ENCODE results near the gene PLD4.

DNA sequence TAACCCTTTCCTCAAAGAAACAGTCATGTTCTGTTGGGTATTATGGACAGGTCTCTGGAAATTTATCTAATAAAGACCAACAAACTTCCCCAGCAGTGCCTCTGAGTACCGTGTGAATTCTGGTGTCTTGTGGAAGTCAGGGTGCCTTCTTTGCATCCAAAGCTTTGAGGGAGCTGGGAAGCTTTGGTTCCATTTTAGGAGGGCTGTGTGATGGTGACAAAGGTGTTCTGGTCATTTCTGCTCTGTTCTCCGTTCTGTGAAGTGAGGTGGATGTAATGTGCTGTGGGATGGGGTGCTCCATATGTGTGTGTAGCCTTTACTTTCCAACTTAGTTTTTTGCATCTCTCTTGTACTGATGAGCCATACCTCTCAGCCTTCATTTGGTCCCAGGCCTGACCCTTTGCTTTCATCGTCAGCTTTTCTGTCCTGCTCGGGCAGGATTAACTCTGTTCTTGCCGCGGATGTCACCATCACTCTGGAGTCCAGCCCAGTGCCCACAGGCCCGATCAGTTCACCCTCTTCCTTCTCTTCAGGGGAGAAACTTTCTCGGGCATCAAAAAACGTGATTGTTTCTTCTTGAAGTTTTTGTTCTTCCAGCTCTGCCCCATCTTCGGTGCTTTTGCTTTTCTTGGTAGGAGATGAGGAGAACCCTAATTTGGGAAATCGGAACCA is 13.2 kb downstream of the PLD4 start:
- no peak for TF ChIP-seq POLR2A (IDR thresholded peaks at IDR 0.05)
- TF ChIP-seq, protein P1, sequence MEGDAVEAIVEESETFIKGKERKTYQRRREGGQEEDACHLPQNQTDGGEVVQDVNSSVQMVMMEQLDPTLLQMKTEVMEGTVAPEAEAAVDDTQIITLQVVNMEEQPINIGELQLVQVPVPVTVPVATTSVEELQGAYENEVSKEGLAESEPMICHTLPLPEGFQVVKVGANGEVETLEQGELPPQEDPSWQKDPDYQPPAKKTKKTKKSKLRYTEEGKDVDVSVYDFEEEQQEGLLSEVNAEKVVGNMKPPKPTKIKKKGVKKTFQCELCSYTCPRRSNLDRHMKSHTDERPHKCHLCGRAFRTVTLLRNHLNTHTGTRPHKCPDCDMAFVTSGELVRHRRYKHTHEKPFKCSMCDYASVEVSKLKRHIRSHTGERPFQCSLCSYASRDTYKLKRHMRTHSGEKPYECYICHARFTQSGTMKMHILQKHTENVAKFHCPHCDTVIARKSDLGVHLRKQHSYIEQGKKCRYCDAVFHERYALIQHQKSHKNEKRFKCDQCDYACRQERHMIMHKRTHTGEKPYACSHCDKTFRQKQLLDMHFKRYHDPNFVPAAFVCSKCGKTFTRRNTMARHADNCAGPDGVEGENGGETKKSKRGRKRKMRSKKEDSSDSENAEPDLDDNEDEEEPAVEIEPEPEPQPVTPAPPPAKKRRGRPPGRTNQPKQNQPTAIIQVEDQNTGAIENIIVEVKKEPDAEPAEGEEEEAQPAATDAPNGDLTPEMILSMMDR (IDR thresholded peaks at IDR 0.05): no peak
